HG02885 (cell line): ENCODE results near the gene EVI5L.
"Not testable (repeated sequence)": the region's sequence is repeated elsewhere in the genome, so short reads cannot be mapped to it uniquely, and the experiment has no call there.

Source experiments
- ATAC-seq: cut with Tn5 transposase; IDR thresholded peaks from one replicate; pipeline ENCODE4 v1.9.1; 2021; ENCODE audit warnings: mild to moderate bottlenecking; ENCODE audit not compliant: unreplicated experiment, poor library complexity

The EVI5L gene

GRCh38 chr19:7815325-7815724 is 14.7 kb upstream of the EVI5L start:
- no peak for ATAC-seq

- ATAC-seq: not testable (repeated sequence)
These were observed 14.0 kb upstream of the EVI5L start for GRCh38 chr19:7816040-7816439.

GRCh38 chr19:7817801-7818200 is 12.2 kb upstream of the EVI5L start:
- ATAC-seq: no peak

GRCh38 chr19:7818806-7819205 is 11.2 kb upstream of the EVI5L start:
- ATAC-seq: no peak

GRCh38 chr19:7819337-7819736 is 10.7 kb upstream of the EVI5L start:
- no peak for ATAC-seq

GRCh38 chr19:7820588-7820987 is 9.4 kb upstream of the EVI5L start:
- ATAC-seq: no peak

GRCh38 chr19:7822910-7823515 is 7.0 kb upstream of the EVI5L start:
- no peak for ATAC-seq

GRCh38 chr19:7823686-7824301 is 6.2 kb upstream of the EVI5L start:
- no peak for ATAC-seq

- no peak for ATAC-seq
These were observed 875 bp upstream of the EVI5L start for GRCh38 chr19:7829166-7829520.

- ATAC-seq: no peak
These were observed 304 bp downstream of the EVI5L start for GRCh38 chr19:7830272-7830771.

GRCh38 chr19:7830823-7831222 is 805 bp downstream of the EVI5L start:
- ATAC-seq: no peak

- no peak for ATAC-seq
These were observed 1.4 kb downstream of the EVI5L start for GRCh38 chr19:7831452-7831851.

GRCh38 chr19:7832009-7832408 is 2.0 kb downstream of the EVI5L start:
- no peak for ATAC-seq

- ATAC-seq: no peak
These were observed 2.8 kb downstream of the EVI5L start for GRCh38 chr19:7832781-7833180.

- no peak for ATAC-seq
These were observed 3.4 kb downstream of the EVI5L start for GRCh38 chr19:7833225-7834099.

- ATAC-seq: no peak
These were observed 9.5 kb downstream of the EVI5L start for GRCh38 chr19:7839476-7839875.

- ATAC-seq: no peak
These were observed 10.6 kb downstream of the EVI5L start for GRCh38 chr19:7840629-7841028.

GRCh38 chr19:7841751-7842660 is 12.0 kb downstream of the EVI5L start:
- ATAC-seq: no peak

- no peak for ATAC-seq
These were observed 12.8 kb downstream of the EVI5L start for GRCh38 chr19:7842661-7843294.

GRCh38 chr19:7843521-7843920 is 13.5 kb downstream of the EVI5L start:
- no peak for ATAC-seq
